ENCODE measurements around the gene ZNF609.
"Not testable (repeated sequence)": the region's sequence is repeated elsewhere in the genome, so short reads cannot be mapped to it uniquely, and the experiment has no call there.

The ZNF609 gene

GRCh38 chr15:64597477-64597822 is 137.1 kb downstream of the ZNF609 start:
- no peak overlapping the region for H3K4me3 ChIP-seq (ENCODE audit: control insufficient read depth, low read depth, low read length)
- no peak for TF ChIP-seq CTCF (conservative IDR thresholded peaks at IDR 0.05; ENCODE audit: control insufficient read depth, insufficient read depth, low read depth, low read length)
- DNase-seq (ENCODE audit: low read depth) = no peak

GRCh38 chr15:64599226-64599625 is 138.8 kb downstream of the ZNF609 start:
- no peak for TF ChIP-seq CTCF (conservative IDR thresholded peaks at IDR 0.05; ENCODE audit: control insufficient read depth, insufficient read depth, low read depth, low read length)
- DNase-seq (ENCODE audit: low read depth) = no peak
- no peak overlapping the region for H3K4me3 ChIP-seq (ENCODE audit: control insufficient read depth, low read depth, low read length)

GRCh38 chr15:64599716-64600115 is 139.3 kb downstream of the ZNF609 start:
- DNase-seq (ENCODE audit: low read depth) = peak; percentile 54
- TF ChIP-seq CTCF (conservative IDR thresholded peaks at IDR 0.05; ENCODE audit: control insufficient read depth, insufficient read depth, low read depth, low read length) = no peak
- H3K4me3 ChIP-seq (ENCODE audit: control insufficient read depth, low read depth, low read length) = no peak overlapping the region

- no peak overlapping the region for H3K4me3 ChIP-seq (ENCODE audit: control insufficient read depth, low read depth, low read length)
- TF ChIP-seq CTCF (conservative IDR thresholded peaks at IDR 0.05; ENCODE audit: control insufficient read depth, insufficient read depth, low read depth, low read length) = no peak
- DNase-seq (ENCODE audit: low read depth) = no peak
Measured at GRCh38 chr15:64600794-64601193, 140.4 kb downstream of the ZNF609 start.

- DNase-seq (ENCODE audit: low read depth) = no peak
- TF ChIP-seq CTCF (conservative IDR thresholded peaks at IDR 0.05; ENCODE audit: control insufficient read depth, insufficient read depth, low read depth, low read length) = no peak
- no peak overlapping the region for H3K4me3 ChIP-seq (ENCODE audit: control insufficient read depth, low read depth, low read length)
Measured at GRCh38 chr15:64604319-64604718, 143.9 kb downstream of the ZNF609 start.

GRCh38 chr15:64607416-64607815 is 147.0 kb downstream of the ZNF609 start:
- DNase-seq (ENCODE audit: low read depth); H3K4me3 ChIP-seq (ENCODE audit: control insufficient read depth, low read depth, low read length): not testable (repeated sequence)

GRCh38 chr15:64610257-64610919 is 150.0 kb downstream of the ZNF609 start:
- H3K4me3 ChIP-seq (ENCODE audit: control insufficient read depth, low read depth, low read length) = no peak overlapping the region
- no peak for TF ChIP-seq CTCF (conservative IDR thresholded peaks at IDR 0.05; ENCODE audit: control insufficient read depth, insufficient read depth, low read depth, low read length)
- no peak for DNase-seq (ENCODE audit: low read depth)

Measured in fibroblast of mammary gland (primary cell).